GM12878 (cell line): ENCODE data around the gene GPI.

Experiments
- CEBPB ChIP-seq, 2 experiments: fragments of 150-350 bp in 1 of 2; IDR thresholded peaks; 2 replicates each; pipeline ENCODE4 v1.6.1; 2012 to 2014; ENCODE audit warnings: low read depth in 2 of 2, low read length in 2 of 2, borderline replicate concordance in 1 of 2, inconsistent platforms in 1 of 2
- DPF2 ChIP-seq: fragments of 450-650 bp; IDR thresholded peaks from 2 replicates; pipeline ENCODE4 v1.6.1; 2017; ENCODE audit warnings: mild to moderate bottlenecking
- EP300 ChIP-seq, 2 experiments: fragments of 150-350 bp in 1 of 2; IDR thresholded peaks; 2 replicates each; pipeline ENCODE4 v1.6.1; 2011 to 2012; ENCODE audit warnings: low read depth in 2 of 2, low read length in 2 of 2, borderline replicate concordance in 1 of 2, improper control_type of control experiment in 1 of 2, inconsistent platforms in 1 of 2; ENCODE audit not compliant: control insufficient read depth in 1 of 2
- JUND ChIP-seq: IDR thresholded peaks from 2 replicates; pipeline ENCODE4 v1.6.1; 2012; ENCODE audit warnings: low read depth, mild to moderate bottlenecking, low read length, improper control_type of control experiment, moderate library complexity
- POLR2AphosphoS5 ChIP-seq: IDR thresholded peaks from 2 replicates; pipeline ENCODE4 v1.6.1; 2011; ENCODE audit warnings: mild to moderate bottlenecking, low read length, inconsistent platforms
- TAF1 ChIP-seq: IDR thresholded peaks from 2 replicates; pipeline ENCODE4 v1.6.1; 2011; ENCODE audit warnings: mild to moderate bottlenecking, low read depth, low read length, borderline replicate concordance
- ZNF207 ChIP-seq: fragments of 450-650 bp; IDR thresholded peaks from 2 replicates; pipeline ENCODE4 v1.6.1; 2014; ENCODE audit warnings: antibody characterized with exemption, mild to moderate bottlenecking, borderline replicate concordance
- TF ChIP-seq, protein P1 (sequence below), 3 experiments: IDR thresholded peaks in 2 of 3; conservative IDR thresholded peaks in 1 of 3; 2 replicates each; pipeline ENCODE4 v1.5.1; 2011; ENCODE audit warnings: low read depth in 3 of 3, low read length in 3 of 3, mild to moderate bottlenecking in 3 of 3, control low read depth in 2 of 3, moderate library complexity in 2 of 3, inconsistent platforms in 1 of 3, mixed read lengths in 1 of 3; ENCODE audit not compliant: control insufficient read depth in 2 of 3, insufficient read depth in 1 of 3; ENCODE audit errors: extremely low read depth in 1 of 3
- TF ChIP-seq, protein P2 (sequence below): IDR thresholded peaks from 2 replicates; pipeline ENCODE4 v1.6.1; 2011; ENCODE audit warnings: low read depth, mild to moderate bottlenecking, low read length, moderate library complexity, borderline replicate concordance; ENCODE audit errors: extremely low read depth

DNA sequence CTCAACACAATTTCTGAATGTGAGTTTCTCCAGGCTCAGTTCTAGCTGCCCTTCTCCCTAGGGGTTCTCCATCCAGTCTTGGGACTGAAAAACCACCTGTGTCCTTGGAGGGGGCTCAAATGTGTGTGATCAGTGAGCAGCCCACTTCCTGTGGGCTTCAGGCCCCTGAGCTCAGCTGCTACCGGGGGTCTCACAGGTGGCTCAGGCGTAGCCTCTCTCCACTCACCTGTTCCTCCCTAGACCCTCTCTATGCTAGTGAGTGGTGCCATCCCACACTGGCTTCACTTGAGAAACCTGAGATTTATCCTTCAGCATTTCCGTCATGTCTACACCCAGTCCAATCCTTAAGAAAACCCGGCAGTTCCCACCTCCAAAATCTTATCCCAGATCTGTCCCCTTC lies 39.8 kb upstream of the GPI start:
- TF ChIP-seq, protein P1, sequence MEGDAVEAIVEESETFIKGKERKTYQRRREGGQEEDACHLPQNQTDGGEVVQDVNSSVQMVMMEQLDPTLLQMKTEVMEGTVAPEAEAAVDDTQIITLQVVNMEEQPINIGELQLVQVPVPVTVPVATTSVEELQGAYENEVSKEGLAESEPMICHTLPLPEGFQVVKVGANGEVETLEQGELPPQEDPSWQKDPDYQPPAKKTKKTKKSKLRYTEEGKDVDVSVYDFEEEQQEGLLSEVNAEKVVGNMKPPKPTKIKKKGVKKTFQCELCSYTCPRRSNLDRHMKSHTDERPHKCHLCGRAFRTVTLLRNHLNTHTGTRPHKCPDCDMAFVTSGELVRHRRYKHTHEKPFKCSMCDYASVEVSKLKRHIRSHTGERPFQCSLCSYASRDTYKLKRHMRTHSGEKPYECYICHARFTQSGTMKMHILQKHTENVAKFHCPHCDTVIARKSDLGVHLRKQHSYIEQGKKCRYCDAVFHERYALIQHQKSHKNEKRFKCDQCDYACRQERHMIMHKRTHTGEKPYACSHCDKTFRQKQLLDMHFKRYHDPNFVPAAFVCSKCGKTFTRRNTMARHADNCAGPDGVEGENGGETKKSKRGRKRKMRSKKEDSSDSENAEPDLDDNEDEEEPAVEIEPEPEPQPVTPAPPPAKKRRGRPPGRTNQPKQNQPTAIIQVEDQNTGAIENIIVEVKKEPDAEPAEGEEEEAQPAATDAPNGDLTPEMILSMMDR (IDR thresholded peaks at IDR 0.05 in 2 of 3, conservative IDR thresholded peaks at IDR 0.05 in 1 of 3; ENCODE audit: control insufficient read depth in 2 of 3, extremely low read depth in 1 of 3, insufficient read depth in 1 of 3, low read depth in 3 of 3, low read length in 3 of 3), result no peak
- TF ChIP-seq POLR2AphosphoS5 (no peak), CEBPB (IDR thresholded peaks at IDR 0.05; ENCODE audit: borderline replicate concordance in 1 of 2, low read depth in 2 of 2, low read length in 2 of 2) (no peak), ZNF207 (no peak), JUND (no peak), DPF2 (no peak), EP300 (IDR thresholded peaks at IDR 0.05; ENCODE audit: borderline replicate concordance in 1 of 2, control insufficient read depth in 1 of 2, low read depth in 2 of 2, low read length in 2 of 2) (no peak), TAF1 (no peak)
- TF ChIP-seq, protein P2, sequence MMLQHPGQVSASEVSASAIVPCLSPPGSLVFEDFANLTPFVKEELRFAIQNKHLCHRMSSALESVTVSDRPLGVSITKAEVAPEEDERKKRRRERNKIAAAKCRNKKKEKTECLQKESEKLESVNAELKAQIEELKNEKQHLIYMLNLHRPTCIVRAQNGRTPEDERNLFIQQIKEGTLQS, result no peak
